HEK293T (cell line): ENCODE results near the gene AP3D1.

ENCODE experiments used
- FOXA1 ChIP-seq: fragments of 450-650 bp; IDR thresholded peaks from 2 replicates; pipeline ENCODE4 v1.6.1; 2016; ENCODE audit warnings: mild to moderate bottlenecking
- SUZ12 ChIP-seq: fragments of 450-650 bp; IDR thresholded peaks from 2 replicates; pipeline ENCODE4 v1.6.1; 2016; ENCODE audit warnings: mild to moderate bottlenecking
- ZNF384 ChIP-seq: fragments of 450-650 bp; IDR thresholded peaks from 2 replicates; pipeline ENCODE4 v1.6.1; 2016

GRCh38 chr19:2132731-2133490, 18.5 kb downstream of the AP3D1 start:
- TF ChIP-seq SUZ12: no peak
- TF ChIP-seq ZNF384: no peak
- no peak for TF ChIP-seq FOXA1
